ENCODE measurements around the gene OR10G3. TPM values are rescaled to one million over a fixed set of nuclear protein-coding genes. Genes with fewer than 3 reads are reported as not detected.
A peak's percentile ranks its signal among the peaks of the same experiment; 100 is the strongest.

The OR10G3 gene
- total RNA-seq, 1 donor from 2014 or later, result not detected

DNA sequence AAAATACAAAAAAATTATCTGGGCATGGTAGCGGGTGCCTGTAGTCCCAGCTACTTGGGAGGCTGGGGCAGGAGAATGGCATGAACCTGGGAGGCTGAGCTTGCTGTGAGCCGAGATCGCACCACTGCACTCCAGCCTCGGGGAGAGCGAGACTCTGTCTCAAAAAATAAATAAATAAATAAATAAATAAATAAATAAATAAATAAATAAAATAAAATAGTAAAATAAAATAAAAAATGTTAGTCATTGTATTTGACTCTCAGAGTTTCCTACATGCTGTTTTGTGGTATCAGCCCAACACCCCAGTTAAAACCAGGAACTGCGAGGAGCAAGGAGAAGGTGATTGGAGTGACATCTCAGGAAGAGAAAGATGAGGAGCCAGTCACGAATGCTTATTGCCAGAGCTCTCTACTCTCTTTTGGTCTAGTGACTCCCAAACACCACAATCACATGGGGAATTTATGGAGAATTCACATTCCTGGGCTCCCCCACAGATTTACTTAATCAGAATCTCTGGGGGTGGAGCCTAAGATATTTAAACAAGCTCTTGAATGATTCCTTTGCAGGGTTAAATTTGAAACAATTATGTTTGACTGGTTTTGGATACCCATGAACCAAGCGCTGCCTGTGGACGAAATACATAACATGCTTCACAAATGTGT is 38.3 kb downstream of the OR10G3 start:
- Mint-ChIP-seq H3K9me3 (ENCODE audit: unreplicated experiment) (no peaks in the 10 kb centered on the region), H3K4me1 (ENCODE audit: unreplicated experiment) (peaks cover 22% of the 10 kb centered on the region), H3K36me3 (ENCODE audit: low read depth, unreplicated experiment) (no peaks in the 10 kb centered on the region), H3K27me3 (ENCODE audit: unreplicated experiment) (peaks cover 10% of the 10 kb centered on the region), H3K4me3 (ENCODE audit: unreplicated experiment) (no peak overlapping the region), H3K27ac (ENCODE audit: unreplicated experiment) (no peak overlapping the region)
- TF ChIP-seq, protein P1, sequence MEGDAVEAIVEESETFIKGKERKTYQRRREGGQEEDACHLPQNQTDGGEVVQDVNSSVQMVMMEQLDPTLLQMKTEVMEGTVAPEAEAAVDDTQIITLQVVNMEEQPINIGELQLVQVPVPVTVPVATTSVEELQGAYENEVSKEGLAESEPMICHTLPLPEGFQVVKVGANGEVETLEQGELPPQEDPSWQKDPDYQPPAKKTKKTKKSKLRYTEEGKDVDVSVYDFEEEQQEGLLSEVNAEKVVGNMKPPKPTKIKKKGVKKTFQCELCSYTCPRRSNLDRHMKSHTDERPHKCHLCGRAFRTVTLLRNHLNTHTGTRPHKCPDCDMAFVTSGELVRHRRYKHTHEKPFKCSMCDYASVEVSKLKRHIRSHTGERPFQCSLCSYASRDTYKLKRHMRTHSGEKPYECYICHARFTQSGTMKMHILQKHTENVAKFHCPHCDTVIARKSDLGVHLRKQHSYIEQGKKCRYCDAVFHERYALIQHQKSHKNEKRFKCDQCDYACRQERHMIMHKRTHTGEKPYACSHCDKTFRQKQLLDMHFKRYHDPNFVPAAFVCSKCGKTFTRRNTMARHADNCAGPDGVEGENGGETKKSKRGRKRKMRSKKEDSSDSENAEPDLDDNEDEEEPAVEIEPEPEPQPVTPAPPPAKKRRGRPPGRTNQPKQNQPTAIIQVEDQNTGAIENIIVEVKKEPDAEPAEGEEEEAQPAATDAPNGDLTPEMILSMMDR (IDR thresholded peaks at IDR 0.05; ENCODE audit: unreplicated experiment), result no peak
- no peak for DNase-seq (ENCODE audit: low spot score)

DNA sequence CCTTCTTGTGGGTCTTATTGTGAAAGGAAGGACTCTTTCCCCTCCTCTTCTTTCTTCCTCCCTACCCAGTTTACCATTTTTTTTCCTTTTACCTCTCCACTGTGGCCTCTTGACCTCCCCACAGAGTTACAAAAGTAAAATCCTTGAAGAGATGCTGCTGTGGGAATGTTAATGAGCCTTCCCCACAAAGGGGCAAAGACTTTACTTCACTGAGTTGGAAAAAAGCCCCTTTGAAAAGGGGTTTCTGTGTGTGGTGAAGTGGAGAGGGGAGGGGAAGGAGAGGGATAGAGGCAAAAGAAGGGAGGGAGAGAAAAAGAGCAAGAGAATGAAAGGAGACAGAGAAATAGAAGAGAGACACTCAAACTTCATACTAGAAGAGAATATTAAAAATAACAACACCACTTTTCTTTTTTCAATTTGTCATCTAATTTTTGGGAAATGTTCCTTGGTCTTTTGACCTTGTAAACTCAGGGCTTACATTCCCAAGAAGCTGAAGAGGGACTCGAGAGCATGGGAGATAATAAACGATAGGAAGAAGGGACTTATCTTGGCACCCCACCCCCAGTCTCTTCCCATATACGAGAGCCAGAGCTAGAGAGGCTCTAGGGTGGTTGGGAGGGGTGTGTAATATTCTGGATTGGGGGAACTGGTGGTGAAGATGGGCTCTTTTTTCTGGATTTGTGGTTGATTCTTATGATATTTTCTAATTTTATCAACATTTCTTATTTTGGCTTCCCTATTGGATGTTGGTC is 40.5 kb downstream of the OR10G3 start:
- no peak overlapping the region for H3K27ac Mint-ChIP-seq (ENCODE audit: unreplicated experiment)
- H3K4me1 Mint-ChIP-seq (ENCODE audit: unreplicated experiment), result peaks cover 32% of the 10 kb centered on the region
- no peak overlapping the region for H3K4me3 Mint-ChIP-seq (ENCODE audit: unreplicated experiment)
- DNase-seq (ENCODE audit: low spot score), result no peak
- TF ChIP-seq, protein P1 (IDR thresholded peaks at IDR 0.05; ENCODE audit: unreplicated experiment), result no peak
- H3K27me3 Mint-ChIP-seq (ENCODE audit: unreplicated experiment), result peaks cover 14% of the 10 kb centered on the region
- no peaks in the 10 kb centered on the region for H3K9me3 Mint-ChIP-seq (ENCODE audit: unreplicated experiment)
- H3K36me3 Mint-ChIP-seq (ENCODE audit: low read depth, unreplicated experiment), result no peaks in the 10 kb centered on the region

DNA sequence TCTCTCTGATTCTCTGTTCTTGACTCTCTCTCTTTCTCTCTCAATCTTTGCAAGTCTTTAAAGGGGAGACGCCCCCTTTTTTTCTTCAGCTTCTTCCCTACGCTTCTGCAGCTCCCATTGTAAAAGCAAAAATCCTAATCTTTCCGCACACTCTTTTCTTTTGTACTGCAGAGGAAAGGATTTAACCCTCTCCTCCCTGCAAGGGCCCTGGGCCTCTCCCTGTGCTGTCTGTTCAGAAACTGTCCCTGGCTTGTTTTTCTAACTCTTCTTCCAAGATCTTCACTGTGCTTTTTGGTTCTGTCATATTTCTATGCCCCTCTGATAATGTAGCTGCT is 42.8 kb downstream of the OR10G3 start:
- H3K36me3 Mint-ChIP-seq (ENCODE audit: low read depth, unreplicated experiment), result no peaks in the 10 kb centered on the region
- peak overlapping the region; percentile 86 for H3K27ac Mint-ChIP-seq (ENCODE audit: unreplicated experiment)
- H3K4me1 Mint-ChIP-seq (ENCODE audit: unreplicated experiment), result peaks cover 27% of the 10 kb centered on the region
- H3K9me3 Mint-ChIP-seq (ENCODE audit: unreplicated experiment), result no peaks in the 10 kb centered on the region
- DNase-seq (ENCODE audit: low spot score), result no peak
- peak overlapping the region; percentile 92 for H3K4me3 Mint-ChIP-seq (ENCODE audit: unreplicated experiment)
- H3K27me3 Mint-ChIP-seq (ENCODE audit: unreplicated experiment), result peaks cover 11% of the 10 kb centered on the region
- TF ChIP-seq, protein P1 (IDR thresholded peaks at IDR 0.05; ENCODE audit: unreplicated experiment), result no peak

DNA sequence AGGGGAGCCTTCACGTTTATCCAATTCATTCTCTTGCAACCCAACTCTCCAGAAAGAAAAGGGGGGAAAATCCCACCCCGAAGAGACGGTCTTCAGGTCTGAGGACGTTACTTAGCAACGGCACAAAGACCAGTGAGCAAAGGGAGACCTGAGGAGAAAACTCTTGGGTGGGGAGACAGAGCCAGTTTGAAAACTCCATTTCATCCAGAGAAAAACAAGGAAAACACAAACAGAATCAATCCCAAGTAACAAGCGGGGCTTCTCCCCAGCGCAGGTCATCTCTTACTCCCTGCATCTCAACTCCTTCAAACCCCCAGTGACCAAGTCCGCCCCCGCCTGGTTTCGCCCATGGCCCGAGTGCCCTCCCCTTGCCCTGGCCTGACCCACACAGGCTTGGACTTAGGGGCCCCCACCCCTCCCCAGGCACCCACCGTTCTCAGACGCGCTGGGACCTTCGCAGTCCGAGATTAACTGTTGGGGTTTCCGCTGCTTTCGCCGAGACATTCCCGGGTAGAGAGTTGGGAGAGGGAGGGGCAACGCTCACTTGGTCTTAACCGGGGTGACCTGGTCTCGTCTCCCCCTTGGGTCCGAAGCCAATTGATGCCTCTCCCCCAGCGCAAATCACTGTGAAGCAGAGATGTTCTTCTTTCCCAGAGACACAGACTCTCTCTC is 43.3 kb downstream of the OR10G3 start:
- H3K27ac Mint-ChIP-seq (ENCODE audit: unreplicated experiment), result peak overlapping the region; percentile 89
- DNase-seq (ENCODE audit: low spot score), result peak; percentile 37
- H3K36me3 Mint-ChIP-seq (ENCODE audit: low read depth, unreplicated experiment), result no peaks in the 10 kb centered on the region
- H3K4me3 Mint-ChIP-seq (ENCODE audit: unreplicated experiment), result peak overlapping the region; percentile 92
- TF ChIP-seq, protein P1 (IDR thresholded peaks at IDR 0.05; ENCODE audit: unreplicated experiment), result no peak
- H3K27me3 Mint-ChIP-seq (ENCODE audit: unreplicated experiment), result peaks cover 9% of the 10 kb centered on the region
- no peaks in the 10 kb centered on the region for H3K9me3 Mint-ChIP-seq (ENCODE audit: unreplicated experiment)
- peaks cover 27% of the 10 kb centered on the region for H3K4me1 Mint-ChIP-seq (ENCODE audit: unreplicated experiment)

All from endothelial cell (in vitro differentiated cells).